Stimulated activated CD4-positive, alpha-beta T cell treated with anti-CD3 and anti-CD28 coated beads, Interleukin-4, amount 100 ng/mL, for 48 hours (primary cell): ENCODE measurements around the gene MRTO4.

Source experiments
- DNase-seq, 2 donors: peaks; one replicate each; pipeline ENCODE4 v3.0.0-alpha.2; 2020; ENCODE audit warnings: low read depth in 2 of 2

MRTO4 gene

GRCh38 chr1:19309123-19309813, 57.7 kb downstream of the MRTO4 start:
- DNase-seq, result no peak
